DOHH2 (cell line): ENCODE data around the gene SPAG6.
"Not testable (repeated sequence)": the region's sequence is repeated elsewhere in the genome, so short reads cannot be mapped to it uniquely, and the experiment has no call there.

Source experiments
- H3F3A ChIP-seq: fragments of 200-600 bp; sonication (generic), shearing (Covaris generic); 2 replicates; pipeline ENCODE4 v1.6.0; 2016; ENCODE audit warnings: antibody characterized with exemption, mild to moderate bottlenecking; ENCODE audit not compliant: control insufficient read depth, insufficient read depth
- H3K27ac ChIP-seq: fragments of 200-600 bp; sonication (generic); 2 replicates; pipeline ENCODE4 v1.5.1; 2014; ENCODE audit warnings: low read depth, mild to moderate bottlenecking, low read length, moderate library complexity
- H3K27me3 ChIP-seq: fragments of 200-600 bp; sonication (generic); 2 replicates; pipeline ENCODE4 v1.6.1; 2014; ENCODE audit warnings: mild to moderate bottlenecking, low read length, mixed read lengths; ENCODE audit not compliant: control insufficient read depth
- H3K36me3 ChIP-seq: fragments of 200-600 bp; sonication (generic); 2 replicates; pipeline ENCODE4 v1.6.1; 2014; ENCODE audit warnings: mild to moderate bottlenecking, low read length, moderate library complexity, mixed read lengths; ENCODE audit not compliant: control insufficient read depth
- H3K4me1 ChIP-seq: fragments of 200-600 bp; sonication (generic); 2 replicates; pipeline ENCODE4 v1.6.1; 2014; ENCODE audit warnings: mild to moderate bottlenecking, low read length, mixed read lengths; ENCODE audit not compliant: control insufficient read depth
- H3K4me2 ChIP-seq: fragments of 200-600 bp; sonication (generic); 2 replicates; pipeline ENCODE4 v1.6.0; 2014; ENCODE audit warnings: mild to moderate bottlenecking, low read length, moderate library complexity
- H3K4me3 ChIP-seq: fragments of 200-600 bp; sonication (generic); 2 replicates; pipeline ENCODE4 v1.5.1; 2014; ENCODE audit warnings: mild to moderate bottlenecking, low read length, mixed read lengths
- H3K79me2 ChIP-seq: fragments of 200-600 bp; sonication (generic); 2 replicates; pipeline ENCODE4 v1.6.1; 2014; ENCODE audit warnings: mild to moderate bottlenecking, low read length, mixed read lengths; ENCODE audit not compliant: control insufficient read depth
- H3K9me2 ChIP-seq: fragments of 200-600 bp; sonication (generic); replicated peaks from 2 replicates; pipeline ENCODE4 v1.6.1; 2014; ENCODE audit warnings: mild to moderate bottlenecking, low read length, mixed read lengths; ENCODE audit not compliant: control insufficient read depth
- H3K9me3 ChIP-seq: fragments of 200-600 bp; sonication (generic); 2 replicates; pipeline ENCODE4 v1.6.1; 2014; ENCODE audit warnings: antibody characterized with exemption, low read length, mixed read lengths; ENCODE audit not compliant: control insufficient read depth, insufficient read depth
- H4K20me1 ChIP-seq: fragments of 200-600 bp; sonication (generic); 2 replicates; pipeline ENCODE4 v1.6.0; 2014; ENCODE audit warnings: low read depth, mild to moderate bottlenecking, antibody characterized with exemption, low read length, moderate library complexity; ENCODE audit not compliant: control insufficient read depth, insufficient read depth
- EZH2phosphoT487 ChIP-seq: fragments of 200-600 bp; sonication (generic); IDR thresholded peaks from 2 replicates; pipeline ENCODE4 v1.6.1; 2017; ENCODE audit warnings: borderline replicate concordance, mild to moderate bottlenecking, antibody characterized with exemption, low read length, moderate library complexity, mixed read lengths
- TF ChIP-seq, protein P1 (sequence below): fragments of 200-600 bp; sonication (generic); IDR thresholded peaks from one replicate; pipeline ENCODE4 v1.5.1; 2014; ENCODE audit warnings: antibody characterized with exemption, mild to moderate bottlenecking, low read depth, low read length; ENCODE audit not compliant: poor library complexity, severe bottlenecking

SPAG6 gene

DNA sequence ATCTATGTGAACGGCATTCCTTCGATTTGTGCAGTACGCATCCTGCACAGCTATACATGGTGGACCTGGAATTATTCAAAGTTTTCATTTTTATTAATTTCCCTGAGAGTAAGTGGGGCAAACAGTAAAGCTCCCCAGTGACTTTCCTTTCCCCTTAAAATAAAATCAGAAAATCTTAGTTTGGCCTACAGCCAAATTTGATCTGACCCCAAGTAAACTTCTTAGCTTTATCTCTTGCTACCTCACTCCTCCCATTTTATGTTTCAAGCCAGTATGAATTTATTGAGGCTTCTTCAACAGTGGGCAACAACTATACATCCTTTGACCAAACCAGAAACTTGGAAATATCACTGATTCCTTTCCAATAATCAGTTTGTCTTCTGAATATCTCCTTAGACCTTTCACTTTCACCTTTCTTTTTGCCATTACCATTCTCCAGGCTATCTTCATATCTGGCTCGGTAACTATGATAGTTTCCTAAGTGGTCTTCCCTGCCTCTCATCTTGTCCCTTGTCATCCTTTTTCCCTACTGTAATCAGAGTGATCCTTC lies 11.1 kb downstream of the SPAG6 start:
- no peaks in the 10 kb centered on the region for H3K9me2 ChIP-seq
- no peaks in the 10 kb centered on the region for H3K27me3 ChIP-seq
- TF ChIP-seq, protein P1, sequence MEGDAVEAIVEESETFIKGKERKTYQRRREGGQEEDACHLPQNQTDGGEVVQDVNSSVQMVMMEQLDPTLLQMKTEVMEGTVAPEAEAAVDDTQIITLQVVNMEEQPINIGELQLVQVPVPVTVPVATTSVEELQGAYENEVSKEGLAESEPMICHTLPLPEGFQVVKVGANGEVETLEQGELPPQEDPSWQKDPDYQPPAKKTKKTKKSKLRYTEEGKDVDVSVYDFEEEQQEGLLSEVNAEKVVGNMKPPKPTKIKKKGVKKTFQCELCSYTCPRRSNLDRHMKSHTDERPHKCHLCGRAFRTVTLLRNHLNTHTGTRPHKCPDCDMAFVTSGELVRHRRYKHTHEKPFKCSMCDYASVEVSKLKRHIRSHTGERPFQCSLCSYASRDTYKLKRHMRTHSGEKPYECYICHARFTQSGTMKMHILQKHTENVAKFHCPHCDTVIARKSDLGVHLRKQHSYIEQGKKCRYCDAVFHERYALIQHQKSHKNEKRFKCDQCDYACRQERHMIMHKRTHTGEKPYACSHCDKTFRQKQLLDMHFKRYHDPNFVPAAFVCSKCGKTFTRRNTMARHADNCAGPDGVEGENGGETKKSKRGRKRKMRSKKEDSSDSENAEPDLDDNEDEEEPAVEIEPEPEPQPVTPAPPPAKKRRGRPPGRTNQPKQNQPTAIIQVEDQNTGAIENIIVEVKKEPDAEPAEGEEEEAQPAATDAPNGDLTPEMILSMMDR, result no peak
- no peak for TF ChIP-seq EZH2phosphoT487
- H3K27ac ChIP-seq, result no peak overlapping the region
- H3F3A ChIP-seq, result no peaks in the 10 kb centered on the region
- H3K4me3 ChIP-seq, result no peak overlapping the region
- H3K79me2 ChIP-seq, result no peaks in the 10 kb centered on the region
- H3K4me2 ChIP-seq, result no peak overlapping the region
- no peaks in the 10 kb centered on the region for H4K20me1 ChIP-seq
- H3K9me3 ChIP-seq, result no peaks in the 10 kb centered on the region
- no peaks in the 10 kb centered on the region for H3K4me1 ChIP-seq
- H3K36me3 ChIP-seq, result no peaks in the 10 kb centered on the region

DNA sequence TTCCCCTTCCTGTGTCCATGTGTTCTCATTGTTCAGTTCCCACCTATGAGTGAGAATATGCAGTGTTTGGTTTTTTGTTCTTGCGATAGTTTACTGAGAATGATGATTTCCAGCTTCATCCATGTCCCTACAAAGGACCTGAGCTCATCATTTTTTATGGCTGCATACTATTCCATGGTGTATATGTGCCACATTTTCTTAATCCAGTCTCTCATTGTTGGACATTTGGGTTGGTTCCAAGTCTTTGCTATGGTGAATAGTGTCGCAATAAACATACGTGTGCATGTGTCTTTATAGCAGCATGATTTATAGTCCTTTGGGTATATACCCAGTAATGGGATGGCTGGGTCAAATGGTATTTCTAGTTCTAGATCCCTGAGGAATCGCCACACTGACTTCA lies 12.5 kb downstream of the SPAG6 start:
- not testable (repeated sequence) for H3K36me3 ChIP-seq, H3K9me2 ChIP-seq, H3K4me3 ChIP-seq, H3K27me3 ChIP-seq, H3K79me2 ChIP-seq, H3K4me1 ChIP-seq, H3K4me2 ChIP-seq, H3K27ac ChIP-seq, H3F3A ChIP-seq, H4K20me1 ChIP-seq, H3K9me3 ChIP-seq

DNA sequence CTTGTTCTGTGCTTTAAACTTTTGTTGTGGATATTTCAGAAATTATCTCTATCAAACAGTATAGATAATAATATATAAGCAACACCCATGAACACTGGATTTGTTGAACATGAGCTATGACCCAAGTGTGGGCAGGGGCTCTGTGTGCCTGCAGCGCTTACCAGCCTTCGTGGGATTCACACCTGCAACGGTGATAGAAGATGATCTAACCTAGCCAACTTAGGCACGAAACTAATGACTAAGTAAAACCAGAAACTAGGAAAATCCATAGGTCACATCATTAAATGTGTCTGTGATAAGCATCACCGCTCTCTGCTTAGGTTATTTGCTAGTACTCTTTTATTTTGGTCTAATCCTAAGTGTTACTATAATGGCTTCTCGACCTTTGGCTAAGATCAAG lies 18.0 kb downstream of the SPAG6 start:
- H3K4me3 ChIP-seq, result no peak overlapping the region
- no peaks in the 10 kb centered on the region for H3K36me3 ChIP-seq
- H3K79me2 ChIP-seq, result no peaks in the 10 kb centered on the region
- TF ChIP-seq, protein P1, result no peak
- no peak for TF ChIP-seq EZH2phosphoT487
- no peak overlapping the region for H3K27ac ChIP-seq
- H3K27me3 ChIP-seq, result no peaks in the 10 kb centered on the region
- H3K9me3 ChIP-seq, result no peaks in the 10 kb centered on the region
- no peaks in the 10 kb centered on the region for H4K20me1 ChIP-seq
- H3K9me2 ChIP-seq, result no peaks in the 10 kb centered on the region
- H3K4me1 ChIP-seq, result peaks cover 17% of the 10 kb centered on the region
- H3K4me2 ChIP-seq, result no peak overlapping the region
- H3F3A ChIP-seq, result no peaks in the 10 kb centered on the region

- no peaks in the 10 kb centered on the region for H3K36me3 ChIP-seq
- H3K9me2 ChIP-seq, result no peaks in the 10 kb centered on the region
- no peaks in the 10 kb centered on the region for H3K79me2 ChIP-seq
- H4K20me1 ChIP-seq, result no peaks in the 10 kb centered on the region
- no peak overlapping the region for H3K4me3 ChIP-seq
- no peaks in the 10 kb centered on the region for H3F3A ChIP-seq
- TF ChIP-seq EZH2phosphoT487, result no peak
- TF ChIP-seq, protein P1, result no peak
- H3K27me3 ChIP-seq, result no peaks in the 10 kb centered on the region
- H3K4me1 ChIP-seq, result peaks cover 24% of the 10 kb centered on the region
- H3K27ac ChIP-seq, result no peak overlapping the region
- H3K4me2 ChIP-seq, result no peak overlapping the region
- no peaks in the 10 kb centered on the region for H3K9me3 ChIP-seq
These were observed 19.3 kb downstream of the SPAG6 start for GRCh38 chr10:22364407-22365140.
